Right lobe of liver (tissue), 6 donors: Measurements from ENCODE around the gene WDFY2. TPM values are rescaled to one million over a fixed set of nuclear protein-coding genes. Genes with fewer than 3 reads are reported as not detected.

Source experiments
- ATAC-seq, 4 donors: fragments of 200-7000 bp; cut with Tn5 transposase; one replicate each; pipeline ENCODE4 v1.9.1; 2020; ENCODE audit warnings: mild to moderate bottlenecking in 4 of 4, moderate library complexity in 4 of 4
- DNase-seq, 3 donors: peaks; one replicate each; pipeline ENCODE4 v3.0.0-alpha.2; 2020
- H3K27ac ChIP-seq, 3 donors: fragments of 200-600 bp; one replicate each; pipeline ENCODE4 v1.8.0; 2022
- H3K27me3 ChIP-seq, 2 donors: fragments of 200-600 bp; one replicate each; pipeline ENCODE4 v1.8.0; 2022
- H3K36me3 ChIP-seq, 4 donors: fragments of 200-600 bp; sonication (generic) in 1 of 4; one replicate each; pipeline versions ENCODE4 v1.5.1 to v1.8.0; 2017 to 2022; ENCODE audit warnings: control low read depth in 1 of 4
- H3K4me1 ChIP-seq, 4 donors: fragments of 200-600 bp; sonication (generic) in 1 of 4; one replicate each; pipeline versions ENCODE4 v1.5.1 to v1.8.0; 2017 to 2022; ENCODE audit warnings: control low read depth in 1 of 4
- H3K4me3 ChIP-seq, 3 donors: fragments of 200-600 bp; one replicate each; pipeline ENCODE4 v1.8.0; 2022
- H3K9me3 ChIP-seq, 4 donors: fragments of 200-600 bp; sonication (generic) in 1 of 4; one replicate each; pipeline versions ENCODE4 v1.5.1 to v1.8.0; 2017 to 2022; ENCODE audit warnings: control low read depth in 1 of 4
- CTCF ChIP-seq, 4 donors: fragments of 200-600 bp in 3 of 4; fragments of 450-650 bp in 1 of 4; IDR thresholded peaks; one replicate each; pipeline versions ENCODE4 v1.5.1 to v1.8.0; 2016 to 2022; ENCODE audit warnings: antibody characterized with exemption in 4 of 4, mild to moderate bottlenecking in 2 of 4
- POLR2A ChIP-seq: fragments of 450-650 bp; IDR thresholded peaks from one replicate; pipeline ENCODE4 v1.6.1; 2017; ENCODE audit warnings: antibody characterized with exemption, mild to moderate bottlenecking
- WGBS: methylation state at CpG from one replicate; pipeline ENCODE4 v1.1.6; 2018; ENCODE audit warnings: low coverage, low lambda C conversion rate; ENCODE audit not compliant: insufficient coverage; ENCODE audit errors: missing lambda C conversion rate; 5-methylcytosine and 5-hydroxymethylcytosine counted together
- intact Hi-C, 2 donors: fragments of 100-400 bp; cut with DNase I; formaldehyde crosslinking; loops; one replicate each; pipeline versions ENCODE4 v1.11.2 to v1.14.1; 2022
- total RNA-seq, 6 experiments: library from RNA; depleted of rRNA in 2 of 6; stranded (reverse); fragments of >200 nt in 2 of 6; fragmentation: NEBNext Ultra II Directional in 3 of 6; extraction: Animal tissue kit (Norgen Biotek cat#: 25700) in 3 of 6; gene quantifications; one replicate each; pipeline versions ENCODE4 v1.1.0 to v1.2.4, GENCODE V29; 2016 to 2023
- donor health status: DM: no; HTN: yes; CAD: no.
- donor health status: DM: no; HTN: no; CAD: no.
- donor health status: DM: no; HTN: no; CAD: no.
- donor health status: DM: no; HTN: yes; CAD: no.
- donor health status: DM: no; HTN: yes; CAD: no.

Gene WDFY2
- total RNA-seq, 6 experiments from 2014 or later = 4.5 to 12.0 (median 7.3) TPM

- ATAC-seq (peak; percentile 94 to 97 (median 96)), DNase-seq (peak in 2 of 3 donors; percentile 73 to 76)
- Histone ChIP-seq H3K4me3 (no peak overlapping the region), H3K9me3 (no peaks in the 10 kb centered on the region), H3K4me1 (peaks cover 0 to 9% (median 0%) of the 10 kb centered on the region in 4 donors), H3K27me3 (no peaks in the 10 kb centered on the region), H3K36me3 (no peaks in the 10 kb centered on the region), H3K27ac (no peak overlapping the region)
- TF ChIP-seq CTCF (IDR thresholded peaks at IDR 0.05) = no peak
- no peak for TF ChIP-seq POLR2A
- WGBS = 48% methylated on average over 7 of the region's 15 CpGs
- intact Hi-C loops = no loop called here
Observed at GRCh38 chr13:51782026-51782710, 197.9 kb downstream of the WDFY2 start.

- ATAC-seq (no peak), DNase-seq (no peak)
- Histone ChIP-seq H3K9me3 (no peaks in the 10 kb centered on the region), H3K4me3 (no peak overlapping the region), H3K27ac (no peak overlapping the region), H3K36me3 (no peaks in the 10 kb centered on the region), H3K27me3 (no peaks in the 10 kb centered on the region), H3K4me1 (peaks cover 0 to 9% (median 0%) of the 10 kb centered on the region in 4 donors)
- TF ChIP-seq POLR2A (no peak), CTCF (IDR thresholded peaks at IDR 0.05) (no peak)
- intact Hi-C loops = no loop called here
- 92% methylated on average over 9 of the region's 9 CpGs for WGBS
Observed at GRCh38 chr13:51783428-51784094, 199.3 kb downstream of the WDFY2 start.

GRCh38 chr13:51784097-51784496, 199.8 kb downstream of the WDFY2 start:
- Histone ChIP-seq H3K36me3 (no peaks in the 10 kb centered on the region), H3K9me3 (no peaks in the 10 kb centered on the region), H3K27ac (no peak overlapping the region), H3K27me3 (no peaks in the 10 kb centered on the region), H3K4me1 (peaks cover 0 to 9% (median 0%) of the 10 kb centered on the region in 4 donors), H3K4me3 (no peak overlapping the region)
- 100% methylated on average over 1 of the region's 1 CpG for WGBS
- intact Hi-C loops = no loop called here
- ATAC-seq (no peak), DNase-seq (no peak)
- TF ChIP-seq CTCF (IDR thresholded peaks at IDR 0.05) = no peak
- no peak for TF ChIP-seq POLR2A

GRCh38 chr13:51785712-51786424, 201.6 kb downstream of the WDFY2 start:
- Histone ChIP-seq H3K36me3 (no peaks in the 10 kb centered on the region), H3K27me3 (no peaks in the 10 kb centered on the region), H3K27ac (no peak overlapping the region), H3K4me3 (no peak overlapping the region), H3K4me1 (peaks cover 0 to 9% (median 0%) of the 10 kb centered on the region in 4 donors), H3K9me3 (no peaks in the 10 kb centered on the region)
- TF ChIP-seq POLR2A (no peak), CTCF (IDR thresholded peaks at IDR 0.05) (no peak)
- intact Hi-C loops = no loop called here
- WGBS = 76% methylated on average over 5 of the region's 12 CpGs
- peak; percentile 10 to 55 (median 28) for ATAC-seq
- DNase-seq = no peak
